ENCODE results near the gene TMED10. TPM values are rescaled to one million over a fixed set of nuclear protein-coding genes. Genes with fewer than 3 reads are reported as not detected.

Gene TMED10
- polyA plus RNA-seq, 1 donor from 2014 or later, result 146 TPM

GRCh38 chr14:75142494-75142893 is 33.9 kb downstream of the TMED10 start:
- H3K36me3 ChIP-seq (ENCODE audit: insufficient read depth, low read length), result no peaks in the 10 kb centered on the region
- TF ChIP-seq CTCF (IDR thresholded peaks at IDR 0.05; ENCODE audit: poor library complexity, severe bottlenecking) (no peak), RAD21 (conservative IDR thresholded peaks at IDR 0.05) (no peak), EZH2 (IDR thresholded peaks at IDR 0.05; ENCODE audit: borderline replicate concordance, insufficient read depth, low read length, poor library complexity, severe bottlenecking) (no peak), MXI1 (conservative IDR thresholded peaks at IDR 0.05; ENCODE audit: poor library complexity, severe bottlenecking) (no peak), TAF1 (IDR thresholded peaks at IDR 0.05; ENCODE audit: low read depth) (no peak), POLR2AphosphoS5 (IDR thresholded peaks at IDR 0.05) (no peak), SMC3 (conservative IDR thresholded peaks at IDR 0.05; ENCODE audit: poor library complexity) (no peak), REST (IDR thresholded peaks at IDR 0.05; ENCODE audit: borderline replicate concordance) (no peak), EP300 (conservative IDR thresholded peaks at IDR 0.05; ENCODE audit: poor library complexity, severe bottlenecking) (no peak)
- no peak overlapping the region for H3K9ac ChIP-seq (ENCODE audit: low read length)
- no peaks in the 10 kb centered on the region for H3K79me2 ChIP-seq (replicated peaks; ENCODE audit: insufficient read depth, low read length)
- no peaks in the 10 kb centered on the region for H3K9me3 ChIP-seq (ENCODE audit: low read length)
- no peaks in the 10 kb centered on the region for H4K20me1 ChIP-seq (ENCODE audit: insufficient read depth)
- no peaks in the 10 kb centered on the region for H3K9me2 ChIP-seq (ENCODE audit: insufficient read depth, low read length)
- H3K27me3 ChIP-seq (ENCODE audit: insufficient read depth, low read depth, low read length), result no peaks in the 10 kb centered on the region
- no peaks in the 10 kb centered on the region for H3F3A ChIP-seq (ENCODE audit: insufficient read depth, low read length, poor library complexity, severe bottlenecking)
- H3K4me3 ChIP-seq (ENCODE audit: low read length), result no peak overlapping the region
- no peak overlapping the region for H3K4me2 ChIP-seq (ENCODE audit: low read length)
- H2AFZ ChIP-seq (ENCODE audit: low read depth, low read length), result no peak overlapping the region
- no peak overlapping the region for H3K27ac ChIP-seq (ENCODE audit: low read length)

GRCh38 chr14:75141967-75142366 is 34.4 kb downstream of the TMED10 start:
- H2AFZ ChIP-seq (ENCODE audit: low read depth, low read length), result no peak overlapping the region
- H3K27me3 ChIP-seq (ENCODE audit: insufficient read depth, low read depth, low read length), result no peaks in the 10 kb centered on the region
- no peaks in the 10 kb centered on the region for H3K9me2 ChIP-seq (ENCODE audit: insufficient read depth, low read length)
- TF ChIP-seq RAD21 (conservative IDR thresholded peaks at IDR 0.05) (peak; percentile 55), REST (IDR thresholded peaks at IDR 0.05; ENCODE audit: borderline replicate concordance) (no peak), POLR2AphosphoS5 (IDR thresholded peaks at IDR 0.05) (no peak), SMC3 (conservative IDR thresholded peaks at IDR 0.05; ENCODE audit: poor library complexity) (peak; percentile 54), TAF1 (IDR thresholded peaks at IDR 0.05; ENCODE audit: low read depth) (no peak), CTCF (IDR thresholded peaks at IDR 0.05; ENCODE audit: poor library complexity, severe bottlenecking) (peak; percentile 55), MXI1 (conservative IDR thresholded peaks at IDR 0.05; ENCODE audit: poor library complexity, severe bottlenecking) (no peak), EP300 (conservative IDR thresholded peaks at IDR 0.05; ENCODE audit: poor library complexity, severe bottlenecking) (no peak), EZH2 (IDR thresholded peaks at IDR 0.05; ENCODE audit: borderline replicate concordance, insufficient read depth, low read length, poor library complexity, severe bottlenecking) (no peak)
- H3K4me3 ChIP-seq (ENCODE audit: low read length), result no peak overlapping the region
- H3K4me2 ChIP-seq (ENCODE audit: low read length), result no peak overlapping the region
- no peaks in the 10 kb centered on the region for H3K36me3 ChIP-seq (ENCODE audit: insufficient read depth, low read length)
- H3K9ac ChIP-seq (ENCODE audit: low read length), result no peak overlapping the region
- H3K9me3 ChIP-seq (ENCODE audit: low read length), result no peaks in the 10 kb centered on the region
- no peak overlapping the region for H3K27ac ChIP-seq (ENCODE audit: low read length)
- no peaks in the 10 kb centered on the region for H4K20me1 ChIP-seq (ENCODE audit: insufficient read depth)
- no peaks in the 10 kb centered on the region for H3F3A ChIP-seq (ENCODE audit: insufficient read depth, low read length, poor library complexity, severe bottlenecking)
- no peaks in the 10 kb centered on the region for H3K79me2 ChIP-seq (replicated peaks; ENCODE audit: insufficient read depth, low read length)
